ENCODE results near the gene OR10T2.
"Not testable (repeated sequence)": the region's sequence is repeated elsewhere in the genome, so short reads cannot be mapped to it uniquely, and the experiment has no call there.

Gene OR10T2

GRCh38 chr1:158355773-158356285 lies 43.4 kb downstream of the OR10T2 start:
- no peak for DNase-seq (ENCODE audit: low read depth)

- DNase-seq (ENCODE audit: low read depth) = no peak
These were observed 45.0 kb downstream of the OR10T2 start for GRCh38 chr1:158354255-158354654.

- DNase-seq (ENCODE audit: low read depth) = no peak
These were observed 45.8 kb downstream of the OR10T2 start, which contains the start of gene CD1E for GRCh38 chr1:158353303-158354075. Gene CD1E (plus strand): TSS chr1:158353894. CDS start chr1:158353989, 95 bp downstream.

DNA sequence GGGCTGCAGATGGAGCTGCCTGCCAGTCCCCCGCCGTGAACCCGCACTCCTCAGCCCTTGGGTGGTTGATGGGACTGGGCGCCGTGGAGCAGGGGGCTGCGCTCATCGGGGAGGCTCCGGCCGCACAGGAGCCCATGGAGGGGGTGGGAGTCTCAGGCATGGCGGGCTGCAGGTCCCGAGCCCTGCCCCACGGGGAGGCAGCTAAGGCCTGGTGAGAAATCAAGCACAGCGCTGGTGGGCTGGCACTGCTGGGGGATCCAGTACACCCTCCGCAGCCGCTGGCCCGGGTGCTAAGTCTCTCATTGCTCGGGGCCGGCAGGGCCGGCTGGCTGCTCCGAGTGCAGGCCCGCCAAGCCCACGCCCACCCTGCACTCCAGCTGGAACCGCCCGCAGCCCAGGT lies 50.3 kb downstream of the OR10T2 start:
- DNase-seq (ENCODE audit: low read depth) = not testable (repeated sequence)
